A673 (cell line): ENCODE results near the gene SPIRE1.

ENCODE experiments used
- CTCF ChIP-seq: fragments of 300-800, 200-600 bp; sonication (generic); conservative IDR thresholded peaks from 2 replicates; pipeline ENCODE4 v1.5.1; 2017; ENCODE audit warnings: low read depth, mild to moderate bottlenecking, antibody characterized with exemption, low read length, moderate library complexity, mixed read lengths
- EZH2 ChIP-seq: fragments of 200-600 bp; sonication (generic); IDR thresholded peaks from 2 replicates; pipeline ENCODE4 v1.6.1; 2017; ENCODE audit warnings: borderline replicate concordance, low read depth, mild to moderate bottlenecking, mixed read lengths, antibody characterized with exemption, low read length; ENCODE audit not compliant: poor library complexity, severe bottlenecking

DNA sequence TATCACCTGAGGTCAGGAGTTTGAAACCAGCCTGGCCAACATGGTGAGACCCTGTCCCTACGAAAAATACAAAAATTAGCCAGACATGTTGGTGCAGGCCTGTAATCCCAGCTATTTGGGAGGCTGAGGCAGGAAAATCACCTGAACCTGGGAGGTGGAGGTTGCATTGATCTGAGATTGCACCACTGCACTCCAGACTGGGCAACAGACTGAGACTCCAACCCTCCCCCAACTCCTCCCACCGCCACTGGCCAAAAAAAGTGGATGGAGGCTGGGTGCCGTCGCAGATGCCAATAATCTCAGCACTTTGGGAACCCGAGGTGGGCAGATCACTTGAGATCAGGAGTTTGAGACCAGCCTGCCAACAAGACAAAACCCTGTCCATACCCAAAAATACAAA lies 10.1 kb upstream of the SPIRE1 start:
- no peak for TF ChIP-seq EZH2
- no peak for TF ChIP-seq CTCF
